Psoas muscle (tissue), 8 donors: ENCODE measurements around the gene PIGT. TPM values are rescaled to one million over a fixed set of nuclear protein-coding genes. Genes with fewer than 3 reads are reported as not detected.

ENCODE experiments used
- ATAC-seq, 4 donors: fragments of 200-7000 bp; cut with Tn5 transposase; one replicate each; pipeline ENCODE4 v1.9.1; 2020; ENCODE audit warnings: moderate library complexity in 3 of 4, mild to moderate bottlenecking in 2 of 4
- DNase-seq, 2 donors: peaks; one replicate each; pipeline ENCODE4 v3.0.0-alpha.2; 2020
- H3K27ac ChIP-seq: fragments of 200-600 bp; one replicate; pipeline ENCODE4 v1.8.0; 2022
- H3K27me3 ChIP-seq, 3 donors: fragments of 200-600 bp in 1 of 3; one replicate each; pipeline versions ENCODE4 v1.6.1 to v1.8.0; 2013 to 2022; ENCODE audit warnings: low read length in 2 of 3, mild to moderate bottlenecking in 2 of 3, moderate library complexity in 1 of 3; ENCODE audit not compliant: insufficient read depth in 3 of 3
- H3K36me3 ChIP-seq, 2 donors: fragments of 200-600 bp in 1 of 2; one replicate each; pipeline versions ENCODE4 v1.6.1 to v1.8.0; 2013 to 2022; ENCODE audit warnings: low read depth in 1 of 2, mild to moderate bottlenecking in 1 of 2, moderate library complexity in 1 of 2; ENCODE audit not compliant: insufficient read depth in 1 of 2
- H3K4me1 ChIP-seq: fragments of 200-600 bp; one replicate; pipeline ENCODE4 v1.8.0; 2022
- H3K4me3 ChIP-seq: fragments of 200-600 bp; one replicate; pipeline ENCODE4 v1.8.0; 2022; ENCODE audit warnings: mild to moderate bottlenecking
- H3K9me3 ChIP-seq: fragments of 200-600 bp; one replicate; pipeline ENCODE4 v1.8.0; 2022
- WGBS, 3 donors: extraction: QIAGEN DNeasy Blood & Tissue Kit; methylation state at CpG; one replicate each; pipeline versions ENCODE4 v1.1.6 to v1.1.7; 2013; 5-methylcytosine and 5-hydroxymethylcytosine counted together
- intact Hi-C, 2 donors: fragments of 100-400 bp; cut with DNase I; formaldehyde crosslinking; loops; one replicate each; pipeline versions ENCODE4 v1.11.0 to v1.14.2; 2022
- polyA plus RNA-seq, 3 donors: library from polyadenylated mRNA; stranded (reverse); fragments of 200-250 nt; gene quantifications; one replicate each; pipeline ENCODE4 v1.2.3, GENCODE V29; 2013
- total RNA-seq, 4 donors: library from RNA; stranded (reverse); fragmentation: NEBNext Ultra II Directional in 2 of 4; extraction: Animal tissue kit (Norgen Biotek cat#: 25700) in 2 of 4; gene quantifications; one replicate each; pipeline versions ENCODE4 v1.2.1 to v1.2.4, GENCODE V29; 2021 to 2023
- TF ChIP-seq, protein P1 (sequence below): fragments of 200-600 bp; IDR thresholded peaks from one replicate; pipeline ENCODE4 v1.8.0; 2022; ENCODE audit warnings: antibody characterized with exemption
- donor health status: healthy with polysubstance abuse.
- donor health status: DM: no; HTN: no; CAD: no; lungs with moderate emphysema.
- donor health status: Bipolar disorder and iron deficiency.
- donor health status: healthy.
- donor health status: DM: yes; HTN: yes; CAD: no.
- donor health status: DM: no; HTN: no; CAD: no.
- donor health status: DM: no; HTN: no; CAD: no.
- donor health status: DM: yes; HTN: yes; CAD: no.

The PIGT gene
- total and polyA plus RNA-seq, 7 donors: 48.0 to 113 (median 58.8) TPM

- DNase-seq: peak; percentile 32 to 69
- TF ChIP-seq, protein P1, sequence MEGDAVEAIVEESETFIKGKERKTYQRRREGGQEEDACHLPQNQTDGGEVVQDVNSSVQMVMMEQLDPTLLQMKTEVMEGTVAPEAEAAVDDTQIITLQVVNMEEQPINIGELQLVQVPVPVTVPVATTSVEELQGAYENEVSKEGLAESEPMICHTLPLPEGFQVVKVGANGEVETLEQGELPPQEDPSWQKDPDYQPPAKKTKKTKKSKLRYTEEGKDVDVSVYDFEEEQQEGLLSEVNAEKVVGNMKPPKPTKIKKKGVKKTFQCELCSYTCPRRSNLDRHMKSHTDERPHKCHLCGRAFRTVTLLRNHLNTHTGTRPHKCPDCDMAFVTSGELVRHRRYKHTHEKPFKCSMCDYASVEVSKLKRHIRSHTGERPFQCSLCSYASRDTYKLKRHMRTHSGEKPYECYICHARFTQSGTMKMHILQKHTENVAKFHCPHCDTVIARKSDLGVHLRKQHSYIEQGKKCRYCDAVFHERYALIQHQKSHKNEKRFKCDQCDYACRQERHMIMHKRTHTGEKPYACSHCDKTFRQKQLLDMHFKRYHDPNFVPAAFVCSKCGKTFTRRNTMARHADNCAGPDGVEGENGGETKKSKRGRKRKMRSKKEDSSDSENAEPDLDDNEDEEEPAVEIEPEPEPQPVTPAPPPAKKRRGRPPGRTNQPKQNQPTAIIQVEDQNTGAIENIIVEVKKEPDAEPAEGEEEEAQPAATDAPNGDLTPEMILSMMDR: no peak
- H3K4me3 ChIP-seq: no peak overlapping the region
- no peaks in the 10 kb centered on the region for H3K9me3 ChIP-seq
- no peaks in the 10 kb centered on the region for H3K27me3 ChIP-seq
- H3K27ac ChIP-seq: no peak overlapping the region
- 21 to 25% (median 21%) methylated on average over 3 of the region's 3 CpGs for WGBS, 3 donors
- peaks cover 7% of the 10 kb centered on the region for H3K4me1 ChIP-seq
- intact Hi-C loops: no loop called here
- peak in 2 of 4 donors; percentile 54 to 55 for ATAC-seq
- no peaks in the 10 kb centered on the region for H3K36me3 ChIP-seq
Observed at GRCh38 chr20:45433316-45433715, 17.4 kb downstream of the PIGT start.

DNA sequence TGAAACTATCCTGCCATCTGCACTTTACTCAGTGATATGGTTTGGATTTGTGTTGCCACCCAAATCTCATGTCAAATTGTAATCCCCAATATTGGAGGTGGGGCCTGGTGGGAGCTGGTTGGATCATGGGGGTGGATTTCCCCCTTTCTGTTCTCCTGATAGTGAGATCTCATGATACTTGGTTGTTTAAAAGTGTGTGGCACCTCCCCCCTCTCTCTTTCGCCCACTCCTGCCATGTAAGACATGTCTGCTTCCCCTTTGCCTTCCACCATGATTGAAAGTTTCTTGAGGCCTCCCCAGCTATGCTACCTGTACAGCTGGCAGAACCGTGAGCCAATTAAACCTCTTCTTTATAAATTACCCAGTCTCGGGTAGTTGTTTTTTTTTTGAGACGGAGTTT is 18.0 kb downstream of the PIGT start:
- TF ChIP-seq, protein P1: no peak
- no peaks in the 10 kb centered on the region for H3K9me3 ChIP-seq
- intact Hi-C loops: no loop called here
- DNase-seq: no peak
- WGBS, 3 donors: 91 to 92% (median 91%) methylated on average over 4 of the region's 4 CpGs
- no peak overlapping the region for H3K4me3 ChIP-seq
- no peaks in the 10 kb centered on the region for H3K36me3 ChIP-seq
- H3K4me1 ChIP-seq: peaks cover 7% of the 10 kb centered on the region
- H3K27ac ChIP-seq: no peak overlapping the region
- ATAC-seq: no peak
- no peaks in the 10 kb centered on the region for H3K27me3 ChIP-seq

DNA sequence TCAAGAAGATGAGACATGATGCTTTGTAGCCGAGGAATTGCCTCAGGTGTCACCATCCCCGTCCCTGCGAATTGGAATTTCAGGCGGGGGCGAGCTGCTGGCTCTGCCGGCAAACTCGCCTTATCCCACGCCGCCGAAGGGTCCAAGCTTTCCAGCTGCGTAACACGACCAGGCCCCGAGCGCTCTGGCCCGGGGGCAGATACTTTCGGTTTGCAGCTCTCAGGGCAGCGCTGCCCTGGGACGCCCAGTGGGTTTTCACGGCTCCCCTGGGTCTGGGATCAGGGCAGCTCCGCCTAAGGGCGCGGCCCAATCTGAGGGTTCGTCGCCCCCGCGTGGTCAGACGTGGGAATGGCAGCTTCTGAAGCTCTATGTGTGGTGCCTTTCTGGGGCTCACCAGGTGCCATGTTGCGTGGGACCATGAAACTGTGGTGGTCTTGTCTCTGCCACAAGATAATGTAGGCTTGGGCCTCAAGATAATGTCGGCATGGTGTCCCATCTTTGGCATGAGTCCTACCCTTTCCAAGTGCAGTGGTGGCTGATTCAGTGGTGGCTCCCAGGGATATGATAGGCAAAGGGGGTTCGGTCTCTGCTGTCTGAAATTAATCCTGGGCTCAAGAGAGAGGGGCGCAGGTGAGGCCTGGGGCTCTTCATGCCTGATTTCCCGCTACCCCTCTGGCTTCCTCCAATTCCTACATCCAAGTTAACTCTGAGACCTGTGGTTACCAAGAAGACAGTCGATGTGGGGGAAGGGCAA is 21.0 kb downstream of the PIGT start:
- H3K27me3 ChIP-seq: no peaks in the 10 kb centered on the region
- TF ChIP-seq, protein P1: peak; percentile 97
- intact Hi-C loops: loop anchor here (1.0 to 5.0 kb wide), 6 partner anchors 63 to 335 kb away; partner anchors contain the start of gene SYS1 (in 1 of the 2)
- no peaks in the 10 kb centered on the region for H3K36me3 ChIP-seq
- H3K4me1 ChIP-seq: peaks cover 7% of the 10 kb centered on the region
- peak overlapping the region; percentile 72 for H3K27ac ChIP-seq
- H3K4me3 ChIP-seq: peak overlapping the region; percentile 83
- ATAC-seq: peak; percentile 99 to 100 (median 99)
- 9 to 11% (median 10%) methylated on average over 33 of the region's 33 CpGs for WGBS, 3 donors
- no peaks in the 10 kb centered on the region for H3K9me3 ChIP-seq
- DNase-seq: peak; percentile 89 to 94

DNA sequence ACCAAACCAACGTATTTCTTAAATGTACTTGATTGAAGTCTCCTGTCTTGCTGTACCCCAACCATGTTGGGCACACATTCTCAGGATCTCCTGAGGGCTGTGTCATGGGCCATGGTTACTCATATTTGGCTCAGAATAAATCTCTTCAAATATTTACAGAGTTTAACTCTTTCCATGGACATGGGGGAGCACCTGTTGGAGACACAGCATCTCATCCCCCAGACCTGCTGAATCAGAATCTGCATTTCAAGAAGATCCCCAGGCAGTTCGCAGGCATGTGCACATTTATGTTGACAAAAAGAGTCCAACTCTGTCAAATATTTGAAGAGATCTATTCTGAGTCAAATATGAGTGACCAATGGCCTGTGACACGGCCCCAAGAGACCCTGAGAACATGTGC is 24.5 kb downstream of the PIGT start:
- intact Hi-C loops: loop anchor here in 1 of 2 donors (10.0 kb wide), 1 partner anchor 334 kb away; no protein-coding TSS in a partner anchor
- DNase-seq: no peak
- peaks cover 7% of the 10 kb centered on the region for H3K4me1 ChIP-seq
- ATAC-seq: no peak
- WGBS, 3 donors: 76 to 82% (median 77%) methylated on average over 3 of the region's 3 CpGs
- H3K36me3 ChIP-seq: no peaks in the 10 kb centered on the region
- TF ChIP-seq, protein P1: no peak
- no peaks in the 10 kb centered on the region for H3K9me3 ChIP-seq
- peaks cover 0 to 5% (median 0%) of the 10 kb centered on the region in 3 donors for H3K27me3 ChIP-seq
- H3K27ac ChIP-seq: no peak overlapping the region
- H3K4me3 ChIP-seq: no peak overlapping the region
